GM23338 (cell line): ENCODE measurements around the gene TAGLN3. TPM values are rescaled to one million over a fixed set of nuclear protein-coding genes. Genes with fewer than 3 reads are reported as not detected.
A peak's percentile ranks its signal among the peaks of the same experiment; 100 is the strongest.

Experiments
- ATAC-seq: fragments of 200-7000 bp; cut with Tn5 transposase; 3 replicates; pipeline ENCODE4 v1.9.1; 2020
- DNase-seq: peaks from one replicate; pipeline ENCODE4 v3.0.0-alpha.2; 2015; ENCODE audit warnings: low spot score
- H2AFZ ChIP-seq: fragments of 200-600 bp; sonication (generic); 2 replicates; pipeline ENCODE4 v1.8.0; 2016; ENCODE audit warnings: antibody characterized with exemption, mild to moderate bottlenecking, moderate library complexity
- H3F3A ChIP-seq: fragments of 200-600 bp; sonication (generic); replicated peaks from 2 replicates; pipeline ENCODE4 v1.8.0; 2017; ENCODE audit warnings: antibody characterized with exemption, mixed run types, low read depth
- H3K27ac ChIP-seq: fragments of 200-600 bp; sonication (generic); 2 replicates; pipeline ENCODE4 v1.6.1; 2016; ENCODE audit warnings: low read depth
- H3K27me3 ChIP-seq: fragments of 200-600 bp; sonication (generic); 2 replicates; pipeline ENCODE4 v1.8.0; 2016; ENCODE audit warnings: mild to moderate bottlenecking, mixed run types, moderate library complexity; ENCODE audit not compliant: insufficient read depth
- H3K36me3 ChIP-seq: fragments of 200-600 bp; sonication (generic); 2 replicates; pipeline ENCODE4 v1.8.0; 2016; ENCODE audit warnings: mild to moderate bottlenecking; ENCODE audit not compliant: insufficient read depth
- H3K4me1 ChIP-seq: fragments of 200-600 bp; sonication (generic); 2 replicates; pipeline ENCODE4 v1.8.0; 2016; ENCODE audit warnings: mild to moderate bottlenecking, moderate library complexity; ENCODE audit not compliant: insufficient read depth
- H3K4me2 ChIP-seq: fragments of 200-600 bp; sonication (generic); 2 replicates; pipeline ENCODE4 v1.7.1; 2017; ENCODE audit warnings: mixed run types
- H3K4me3 ChIP-seq: fragments of 200-600 bp; sonication (generic); 2 replicates; pipeline ENCODE4 v1.6.1; 2016; ENCODE audit warnings: mixed run types
- H3K79me2 ChIP-seq: fragments of 200-600 bp; sonication (generic); replicated peaks from 2 replicates; pipeline ENCODE4 v1.8.0; 2017; ENCODE audit warnings: mild to moderate bottlenecking; ENCODE audit not compliant: insufficient read depth
- H3K9me2 ChIP-seq: fragments of 200-600 bp; sonication (generic); 2 replicates; pipeline ENCODE4 v1.8.0; 2017; ENCODE audit not compliant: insufficient read depth
- H4K20me1 ChIP-seq: fragments of 200-600 bp; sonication (generic); replicated peaks from 2 replicates; pipeline ENCODE4 v1.8.0; 2017; ENCODE audit warnings: mild to moderate bottlenecking; ENCODE audit not compliant: insufficient read depth
- H3K27ac Mint-ChIP-seq: 2 replicates; pipeline ENCODE4 v1.8.0; 2020; ENCODE audit warnings: inconsistent platforms, mild to moderate bottlenecking, moderate library complexity, mixed read lengths
- H3K27me3 Mint-ChIP-seq: 3 replicates; pipeline ENCODE4 v1.8.0; 2022; ENCODE audit warnings: low read depth, mild to moderate bottlenecking, moderate library complexity, mixed read lengths, inconsistent platforms; ENCODE audit not compliant: insufficient read depth, poor library complexity
- H3K36me3 Mint-ChIP-seq: 3 replicates; pipeline ENCODE4 v1.8.0; 2021; ENCODE audit warnings: low read depth, mild to moderate bottlenecking, inconsistent platforms, moderate library complexity, mixed read lengths
- H3K4me1 Mint-ChIP-seq: 3 replicates; pipeline ENCODE4 v1.8.0; 2020; ENCODE audit warnings: mild to moderate bottlenecking, inconsistent platforms, mixed read lengths
- H3K4me3 Mint-ChIP-seq: 3 replicates; pipeline ENCODE4 v1.8.0; 2021; ENCODE audit warnings: moderate library complexity, mild to moderate bottlenecking, inconsistent platforms, mixed read lengths
- H3K9me3 Mint-ChIP-seq: 3 replicates; pipeline ENCODE4 v1.8.0; 2020; ENCODE audit warnings: moderate library complexity, mild to moderate bottlenecking, inconsistent platforms, mixed read lengths
- CREB1 ChIP-seq: fragments of 250-450 bp; sonication (Bioruptor Pico); IDR thresholded peaks from 2 replicates; pipeline ENCODE4 v1.5.0; 2020; ENCODE audit warnings: low read depth, mild to moderate bottlenecking, moderate library complexity
- EZH2 ChIP-seq: fragments of 200-600 bp; sonication (generic); IDR thresholded peaks from one replicate; pipeline ENCODE4 v1.8.0; 2017; ENCODE audit warnings: antibody characterized with exemption, mild to moderate bottlenecking, low read depth; ENCODE audit not compliant: unreplicated experiment
- JUNB ChIP-seq: IDR thresholded peaks from one replicate; pipeline ENCODE4 v1.6.1; 2016; ENCODE audit warnings: antibody characterized with exemption; ENCODE audit not compliant: unreplicated experiment
- NANOG ChIP-seq: IDR thresholded peaks from 2 replicates; pipeline ENCODE4 v1.6.1; 2016; ENCODE audit warnings: antibody characterized with exemption, borderline replicate concordance
- ZNF114 ChIP-seq: fragments of 250-450 bp; sonication (Bioruptor Pico); IDR thresholded peaks from 2 replicates; pipeline ENCODE4 v1.5.0; 2020; ENCODE audit warnings: mild to moderate bottlenecking, moderate library complexity
- ZNF331 ChIP-seq: fragments of 250-450 bp; sonication (Bioruptor Pico); IDR thresholded peaks from 2 replicates; pipeline ENCODE4 v1.5.0; 2020; ENCODE audit warnings: low read depth, mild to moderate bottlenecking, moderate library complexity
- polyA plus RNA-seq: library from polyadenylated mRNA; unstranded; fragments of >200 nt; fragmentation: Nextera tagmentation; extraction: Ambion mirVana; gene quantifications from 2 replicates; pipeline ENCODE4 v1.2.1, GENCODE V29; 2016
- total RNA-seq: library from RNA; depleted of rRNA; stranded (reverse); fragments of >200 nt; shearing (Covaris generic); gene quantifications from 2 replicates; pipeline ENCODE4 v1.2.3, GENCODE V29; 2014
- TF ChIP-seq, protein P1 (sequence below): IDR thresholded peaks from one replicate; pipeline ENCODE4 v1.6.1; 2018; ENCODE audit warnings: antibody characterized with exemption; ENCODE audit not compliant: unreplicated experiment
- TF ChIP-seq, protein P2 (sequence below), 2 experiments: fragments of 200-600 bp in 1 of 2; sonication (generic) in 1 of 2; conservative IDR thresholded peaks; 2 replicates each; pipeline versions ENCODE4 v1.5.1 to v1.6.1; 2016 to 2017; ENCODE audit warnings: antibody characterized with exemption in 2 of 2, low read depth in 2 of 2, mild to moderate bottlenecking in 2 of 2, moderate library complexity in 1 of 2

Gene TAGLN3
- total and polyA plus RNA-seq, 2 experiments from 2014 or later = 6.8 to 12.6 TPM

DNA sequence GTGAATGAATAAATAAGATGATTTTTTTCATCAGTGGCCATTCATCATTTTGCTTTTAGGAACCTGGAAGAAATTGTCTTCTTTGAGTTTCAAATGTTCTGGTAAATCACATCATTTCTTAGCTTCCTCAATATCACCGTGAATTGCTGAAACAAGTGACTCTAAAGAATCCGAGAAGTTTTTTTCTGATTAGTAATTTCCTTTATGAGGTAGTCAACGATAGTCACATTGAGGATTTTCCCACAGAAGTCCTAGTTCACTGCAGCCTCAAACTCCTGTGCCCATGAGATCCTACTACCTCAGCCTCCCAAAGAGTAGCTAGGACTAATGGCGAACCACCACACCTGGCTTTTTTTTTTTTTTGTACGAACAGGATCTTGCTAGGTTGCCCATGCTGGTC is 32.2 kb downstream of the TAGLN3 start (continued):
- TF ChIP-seq, protein P1, sequence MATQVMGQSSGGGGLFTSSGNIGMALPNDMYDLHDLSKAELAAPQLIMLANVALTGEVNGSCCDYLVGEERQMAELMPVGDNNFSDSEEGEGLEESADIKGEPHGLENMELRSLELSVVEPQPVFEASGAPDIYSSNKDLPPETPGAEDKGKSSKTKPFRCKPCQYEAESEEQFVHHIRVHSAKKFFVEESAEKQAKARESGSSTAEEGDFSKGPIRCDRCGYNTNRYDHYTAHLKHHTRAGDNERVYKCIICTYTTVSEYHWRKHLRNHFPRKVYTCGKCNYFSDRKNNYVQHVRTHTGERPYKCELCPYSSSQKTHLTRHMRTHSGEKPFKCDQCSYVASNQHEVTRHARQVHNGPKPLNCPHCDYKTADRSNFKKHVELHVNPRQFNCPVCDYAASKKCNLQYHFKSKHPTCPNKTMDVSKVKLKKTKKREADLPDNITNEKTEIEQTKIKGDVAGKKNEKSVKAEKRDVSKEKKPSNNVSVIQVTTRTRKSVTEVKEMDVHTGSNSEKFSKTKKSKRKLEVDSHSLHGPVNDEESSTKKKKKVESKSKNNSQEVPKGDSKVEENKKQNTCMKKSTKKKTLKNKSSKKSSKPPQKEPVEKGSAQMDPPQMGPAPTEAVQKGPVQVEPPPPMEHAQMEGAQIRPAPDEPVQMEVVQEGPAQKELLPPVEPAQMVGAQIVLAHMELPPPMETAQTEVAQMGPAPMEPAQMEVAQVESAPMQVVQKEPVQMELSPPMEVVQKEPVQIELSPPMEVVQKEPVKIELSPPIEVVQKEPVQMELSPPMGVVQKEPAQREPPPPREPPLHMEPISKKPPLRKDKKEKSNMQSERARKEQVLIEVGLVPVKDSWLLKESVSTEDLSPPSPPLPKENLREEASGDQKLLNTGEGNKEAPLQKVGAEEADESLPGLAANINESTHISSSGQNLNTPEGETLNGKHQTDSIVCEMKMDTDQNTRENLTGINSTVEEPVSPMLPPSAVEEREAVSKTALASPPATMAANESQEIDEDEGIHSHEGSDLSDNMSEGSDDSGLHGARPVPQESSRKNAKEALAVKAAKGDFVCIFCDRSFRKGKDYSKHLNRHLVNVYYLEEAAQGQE = no peak
- TF ChIP-seq ZNF114 (CRISPR knock-in tag) = no peak

DNA sequence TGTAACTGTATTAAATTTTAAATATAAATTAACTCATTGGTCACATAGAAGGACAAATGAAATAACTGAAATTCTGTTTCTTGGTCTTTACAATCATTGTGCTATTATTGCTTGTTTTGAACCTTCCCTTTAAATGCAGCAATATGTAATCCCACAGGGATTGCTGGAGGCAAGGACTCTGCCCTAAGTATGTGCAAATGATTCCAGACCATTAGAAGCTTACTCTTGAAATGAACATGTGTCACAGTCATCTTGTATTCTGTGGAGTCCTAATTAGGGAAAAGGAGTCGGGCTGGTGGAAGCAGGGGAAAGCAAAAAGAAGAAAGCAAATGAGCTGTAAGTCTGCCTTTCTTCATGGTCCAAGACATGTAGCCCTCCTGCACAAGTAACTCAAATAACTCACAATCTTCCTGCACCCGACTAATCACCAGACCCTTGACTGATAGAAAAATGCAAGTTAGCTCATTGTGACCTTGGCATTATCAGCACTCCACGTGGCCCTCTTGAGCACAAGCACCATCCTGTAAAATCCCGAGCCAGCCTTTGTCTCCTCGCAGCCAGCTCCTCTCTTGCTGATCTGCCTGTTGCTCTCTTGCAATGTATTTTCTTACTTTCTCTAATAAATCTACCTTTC is 33.5 kb downstream of the TAGLN3 start:
- no peaks in the 10 kb centered on the region for H3K79me2 ChIP-seq
- H3K27ac ChIP-seq = no peak overlapping the region
- no peak overlapping the region for H3K4me3 ChIP-seq
- H3K27me3 Mint-ChIP-seq = peaks cover 7% of the 10 kb centered on the region
- H3K4me3 Mint-ChIP-seq = no peak overlapping the region
- no peak for TF ChIP-seq JUNB
- no peak for TF ChIP-seq NANOG
- TF ChIP-seq EZH2 = no peak
- TF ChIP-seq CREB1 (CRISPR knock-in tag) = no peak
- TF ChIP-seq, protein P2, sequence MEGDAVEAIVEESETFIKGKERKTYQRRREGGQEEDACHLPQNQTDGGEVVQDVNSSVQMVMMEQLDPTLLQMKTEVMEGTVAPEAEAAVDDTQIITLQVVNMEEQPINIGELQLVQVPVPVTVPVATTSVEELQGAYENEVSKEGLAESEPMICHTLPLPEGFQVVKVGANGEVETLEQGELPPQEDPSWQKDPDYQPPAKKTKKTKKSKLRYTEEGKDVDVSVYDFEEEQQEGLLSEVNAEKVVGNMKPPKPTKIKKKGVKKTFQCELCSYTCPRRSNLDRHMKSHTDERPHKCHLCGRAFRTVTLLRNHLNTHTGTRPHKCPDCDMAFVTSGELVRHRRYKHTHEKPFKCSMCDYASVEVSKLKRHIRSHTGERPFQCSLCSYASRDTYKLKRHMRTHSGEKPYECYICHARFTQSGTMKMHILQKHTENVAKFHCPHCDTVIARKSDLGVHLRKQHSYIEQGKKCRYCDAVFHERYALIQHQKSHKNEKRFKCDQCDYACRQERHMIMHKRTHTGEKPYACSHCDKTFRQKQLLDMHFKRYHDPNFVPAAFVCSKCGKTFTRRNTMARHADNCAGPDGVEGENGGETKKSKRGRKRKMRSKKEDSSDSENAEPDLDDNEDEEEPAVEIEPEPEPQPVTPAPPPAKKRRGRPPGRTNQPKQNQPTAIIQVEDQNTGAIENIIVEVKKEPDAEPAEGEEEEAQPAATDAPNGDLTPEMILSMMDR (conservative IDR thresholded peaks at IDR 0.05; ENCODE audit: low read depth in 2 of 2) = no peak
- H3K27me3 ChIP-seq = no peaks in the 10 kb centered on the region
- no peaks in the 10 kb centered on the region for H4K20me1 ChIP-seq
- H3K27ac Mint-ChIP-seq = no peak overlapping the region
- no peak for ATAC-seq
- DNase-seq = no peak
- H3K36me3 ChIP-seq = no peaks in the 10 kb centered on the region
- no peaks in the 10 kb centered on the region for H3F3A ChIP-seq
- H3K9me2 ChIP-seq = no peaks in the 10 kb centered on the region
- H3K36me3 Mint-ChIP-seq = peaks cover 27% of the 10 kb centered on the region
- H2AFZ ChIP-seq = no peak overlapping the region
- H3K4me1 Mint-ChIP-seq = peaks cover 12% of the 10 kb centered on the region
- H3K4me1 ChIP-seq = 0 out of 2 replicates have a peak, but pooled peaks cover 3% of the 10 kb centered on the region
- H3K4me2 ChIP-seq = no peak overlapping the region
- peaks cover 30% of the 10 kb centered on the region for H3K9me3 Mint-ChIP-seq

DNA sequence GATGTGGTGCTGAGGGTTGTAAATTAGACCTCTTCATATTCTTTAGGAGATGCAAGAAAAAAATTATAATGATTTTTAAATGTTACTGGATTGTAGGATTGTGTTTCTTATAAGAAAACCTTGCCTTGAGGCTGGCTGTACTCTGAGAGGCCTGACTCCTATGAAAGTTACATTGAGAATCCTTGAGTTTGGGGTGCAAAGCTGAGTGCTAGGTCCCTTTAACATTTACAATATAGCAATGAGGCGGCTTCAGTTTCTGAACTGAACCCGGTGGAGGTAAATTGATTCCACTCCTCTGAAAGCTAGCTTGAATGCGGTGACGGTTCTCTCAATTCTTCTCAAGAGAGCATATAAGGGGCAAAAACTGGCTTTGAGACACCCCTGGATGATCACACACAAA is 35.7 kb downstream of the TAGLN3 start, which contains the start of gene TMPRSS7:
TSS of gene TMPRSS7 (plus strand) at position 301 of the 400 bp plus-strand sequence. CDS start 110 bp downstream, outside the sequence.
- no peaks in the 10 kb centered on the region for H3F3A ChIP-seq
- H3K36me3 ChIP-seq = peaks cover 6% of the 10 kb centered on the region; the same call in 1 of the 2 replicates
- no peaks in the 10 kb centered on the region for H3K79me2 ChIP-seq
- peaks cover 42% of the 10 kb centered on the region for H3K36me3 Mint-ChIP-seq
- no peak within 1 kb of the TSS for H3K4me2 ChIP-seq
- DNase-seq (no peak), ATAC-seq (no peak)
- H3K4me1 Mint-ChIP-seq = peaks cover 18% of the 10 kb centered on the region
- no peak within 1 kb of the TSS for H3K4me3 ChIP-seq
- H3K9me2 ChIP-seq = no peaks in the 10 kb centered on the region; the same call in 1 of the 2 replicates
- no peaks in the 10 kb centered on the region for H3K27me3 ChIP-seq
- H3K27ac Mint-ChIP-seq = no peak within 1 kb of the TSS
- 0 out of 2 replicates have a peak, but pooled peaks cover 3% of the 10 kb centered on the region for H3K4me1 ChIP-seq
- H3K4me3 Mint-ChIP-seq = no peak within 1 kb of the TSS
- H3K9me3 Mint-ChIP-seq = peaks cover 47% of the 10 kb centered on the region
- no peak within 1 kb of the TSS for H3K27ac ChIP-seq
- no peaks in the 10 kb centered on the region for H4K20me1 ChIP-seq
- peak within 1 kb of the TSS; percentile 50; the same call in 1 of the 2 replicates for H2AFZ ChIP-seq
- peaks cover 7% of the 10 kb centered on the region for H3K27me3 Mint-ChIP-seq
- no peak for TF ChIP-seq ZNF331 (CRISPR knock-in tag)
